ENCODE results near the gene PNPLA6. TPM values are rescaled to one million over a fixed set of nuclear protein-coding genes. Genes with fewer than 3 reads are reported as not detected.
A peak's percentile ranks its signal among the peaks of the same experiment; 100 is the strongest.

Gene PNPLA6
- total and polyA plus RNA-seq, 2 of the 13 experiments (the other 11 are each of a cell fraction or from before 2014, with no cell fraction given): 24.9 to 28.2 TPM

- TF ChIP-seq REL (CRISPR knock-in tag; conservative IDR thresholded peaks at IDR 0.05) (0 out of 2 replicates have a peak, but pooled peaks have one; percentile 40), IKZF5 (CRISPR knock-in tag; IDR thresholded peaks at IDR 0.05) (no peak), AFF4 (CRISPR knock-in tag; IDR thresholded peaks at IDR 0.05) (no peak), ZSCAN21 (CRISPR knock-in tag; IDR thresholded peaks at IDR 0.05; ENCODE audit: borderline replicate concordance) (peak; percentile 53; the same call in 1 of the 2 replicates), ELF3 (CRISPR knock-in tag; IDR thresholded peaks at IDR 0.05) (no peak), BORCS8-MEF2B (CRISPR knock-in tag; IDR thresholded peaks at IDR 0.05) (peak; percentile 88), HOXA3 (CRISPR knock-in tag; IDR thresholded peaks at IDR 0.05) (peak; percentile 60), ZNF225 (CRISPR knock-in tag; IDR thresholded peaks at IDR 0.05) (peak; percentile 69; the same call in 1 of the 2 replicates), ZFP41 (CRISPR knock-in tag; IDR thresholded peaks at IDR 0.05; ENCODE audit: borderline replicate concordance) (peak; percentile 92; the same call in 1 of the 2 replicates), BCL3 (CRISPR knock-in tag; IDR thresholded peaks at IDR 0.05) (peak; percentile 88)
- TF ChIP-seq, protein P1, sequence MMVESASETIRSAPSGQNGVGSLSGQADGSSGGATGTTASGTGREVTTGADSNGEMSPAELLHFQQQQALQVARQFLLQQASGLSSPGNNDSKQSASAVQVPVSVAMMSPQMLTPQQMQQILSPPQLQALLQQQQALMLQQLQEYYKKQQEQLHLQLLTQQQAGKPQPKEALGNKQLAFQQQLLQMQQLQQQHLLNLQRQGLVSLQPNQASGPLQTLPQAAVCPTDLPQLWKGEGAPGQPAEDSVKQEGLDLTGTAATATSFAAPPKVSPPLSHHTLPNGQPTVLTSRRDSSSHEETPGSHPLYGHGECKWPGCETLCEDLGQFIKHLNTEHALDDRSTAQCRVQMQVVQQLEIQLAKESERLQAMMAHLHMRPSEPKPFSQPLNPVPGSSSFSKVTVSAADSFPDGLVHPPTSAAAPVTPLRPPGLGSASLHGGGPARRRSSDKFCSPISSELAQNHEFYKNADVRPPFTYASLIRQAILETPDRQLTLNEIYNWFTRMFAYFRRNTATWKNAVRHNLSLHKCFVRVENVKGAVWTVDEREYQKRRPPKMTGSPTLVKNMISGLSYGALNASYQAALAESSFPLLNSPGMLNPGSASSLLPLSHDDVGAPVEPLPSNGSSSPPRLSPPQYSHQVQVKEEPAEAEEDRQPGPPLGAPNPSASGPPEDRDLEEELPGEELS (CRISPR knock-in tag; IDR thresholded peaks at IDR 0.05): no peak
- TF ChIP-seq, protein P2, sequence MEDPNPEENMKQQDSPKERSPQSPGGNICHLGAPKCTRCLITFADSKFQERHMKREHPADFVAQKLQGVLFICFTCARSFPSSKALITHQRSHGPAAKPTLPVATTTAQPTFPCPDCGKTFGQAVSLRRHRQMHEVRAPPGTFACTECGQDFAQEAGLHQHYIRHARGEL (CRISPR knock-in tag; IDR thresholded peaks at IDR 0.05): peak; percentile 56; the same call in 1 of the 2 replicates
- TF ChIP-seq, protein P3, sequence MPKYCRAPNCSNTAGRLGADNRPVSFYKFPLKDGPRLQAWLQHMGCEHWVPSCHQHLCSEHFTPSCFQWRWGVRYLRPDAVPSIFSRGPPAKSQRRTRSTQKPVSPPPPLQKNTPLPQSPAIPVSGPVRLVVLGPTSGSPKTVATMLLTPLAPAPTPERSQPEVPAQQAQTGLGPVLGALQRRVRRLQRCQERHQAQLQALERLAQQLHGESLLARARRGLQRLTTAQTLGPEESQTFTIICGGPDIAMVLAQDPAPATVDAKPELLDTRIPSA (CRISPR knock-in tag; IDR thresholded peaks at IDR 0.05; ENCODE audit: borderline replicate concordance): no peak
- TF ChIP-seq, protein P4, sequence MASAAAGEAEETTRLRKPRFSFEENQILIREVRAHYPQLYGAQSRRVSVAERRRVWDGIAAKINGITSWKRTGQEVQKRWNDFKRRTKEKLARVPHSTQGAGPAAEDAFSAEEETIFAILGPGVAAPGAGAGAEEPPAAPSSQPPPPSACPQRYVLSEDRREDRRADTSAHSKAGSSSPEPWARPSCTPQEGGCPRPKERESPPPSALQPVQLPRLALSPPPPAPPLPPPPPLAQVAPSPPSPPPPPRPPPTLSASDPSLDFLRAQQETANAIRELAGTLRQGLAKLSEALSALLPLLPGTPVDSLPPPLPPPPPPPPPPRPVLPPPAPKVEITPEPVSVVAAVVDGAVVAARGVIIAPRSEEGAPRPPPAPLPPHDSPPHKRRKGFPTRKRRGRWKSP (CRISPR knock-in tag; IDR thresholded peaks at IDR 0.05): 0 out of 2 replicates have a peak, but pooled peaks have one; percentile 28
- TF ChIP-seq, protein P5, sequence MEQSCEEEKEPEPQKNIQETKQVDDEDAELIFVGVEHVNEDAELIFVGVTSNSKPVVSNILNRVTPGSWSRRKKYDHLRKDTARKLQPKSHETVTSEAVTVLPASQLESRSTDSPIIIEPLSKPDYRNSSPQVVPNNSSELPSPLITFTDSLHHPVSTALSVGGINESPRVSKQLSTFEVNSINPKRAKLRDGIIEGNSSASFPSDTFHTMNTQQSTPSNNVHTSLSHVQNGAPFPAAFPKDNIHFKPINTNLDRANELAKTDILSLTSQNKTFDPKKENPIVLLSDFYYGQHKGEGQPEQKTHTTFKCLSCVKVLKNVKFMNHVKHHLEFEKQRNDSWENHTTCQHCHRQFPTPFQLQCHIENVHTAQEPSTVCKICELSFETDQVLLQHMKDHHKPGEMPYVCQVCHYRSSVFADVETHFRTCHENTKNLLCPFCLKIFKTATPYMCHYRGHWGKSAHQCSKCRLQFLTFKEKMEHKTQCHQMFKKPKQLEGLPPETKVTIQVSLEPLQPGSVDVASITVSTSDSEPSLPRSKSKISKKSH (CRISPR knock-in tag; IDR thresholded peaks at IDR 0.05; ENCODE audit: borderline replicate concordance): peak; percentile 60; the same call in 1 of the 2 replicates
Observed at GRCh38 chr19:7500811-7501450, 34.6 kb upstream of the PNPLA6 start (continued).

Measured in HepG2 (cell line).